Posterior cingulate gyrus (tissue), 11 donors: Measurements from ENCODE around the gene KLK7.

ENCODE experiments used
- DNase-seq, 10 donors: peaks; one replicate each; pipeline versions ENCODE4 v3.0.0 to v3.0.0-alpha.2; 2020 to 2021; ENCODE audit warnings: mixed read lengths in 3 of 10
- intact Hi-C: fragments of 100-400 bp; cut with DNase I; formaldehyde crosslinking; loops from one replicate; pipeline ENCODE4 v1.15.1; 2023

Gene KLK7

GRCh38 chr19:50944795-50945194 lies 38.9 kb downstream of the KLK7 start:
- intact Hi-C loops: no loop called here
- DNase-seq: no peak

- intact Hi-C loops: no loop called here
- peak in 1 of 10 donors; percentile 68 for DNase-seq
These were observed 40.5 kb downstream of the KLK7 start for GRCh38 chr19:50943074-50943828.

- no peak for DNase-seq
- intact Hi-C loops: no loop called here
These were observed 44.1 kb downstream of the KLK7 start for GRCh38 chr19:50939596-50939995.

GRCh38 chr19:50933640-50934039 lies 50.1 kb downstream of the KLK7 start:
- DNase-seq: no peak
- intact Hi-C loops: no loop called here

- intact Hi-C loops: no loop called here
- DNase-seq: peak in 1 of 10 donors; percentile 28
These were observed 51.0 kb downstream of the KLK7 start for GRCh38 chr19:50932690-50933083.

- intact Hi-C loops: no loop called here
- DNase-seq: no peak
These were observed 51.6 kb downstream of the KLK7 start for GRCh38 chr19:50932018-50932689.

GRCh38 chr19:50931023-50931422 lies 52.7 kb downstream of the KLK7 start:
- intact Hi-C loops: no loop called here
- DNase-seq: no peak

GRCh38 chr19:50928831-50929230 lies 54.9 kb downstream of the KLK7 start:
- intact Hi-C loops: loop anchor here (1.0 to 10.0 kb wide), 2 partner anchors 87 to 554 kb away; partner anchors contain the start of gene NR1H2
- DNase-seq: peak in 1 of 10 donors; percentile 34
